Stimulated activated CD8-positive, alpha-beta memory T cell treated with anti-CD3 and anti-CD28 coated beads, Interleukin-12 subunit alpha, Interleukin-12 subunit beta, amount 100 ng/mL, for 1 hour (primary cell): ENCODE measurements around the gene ZNF133.
"Not testable (repeated sequence)": the region's sequence is repeated elsewhere in the genome, so short reads cannot be mapped to it uniquely, and the experiment has no call there.

Experiments
- DNase-seq: peaks from one replicate; pipeline ENCODE4 v3.0.0-alpha.2; 2020; ENCODE audit warnings: low read depth

The ZNF133 gene

DNA sequence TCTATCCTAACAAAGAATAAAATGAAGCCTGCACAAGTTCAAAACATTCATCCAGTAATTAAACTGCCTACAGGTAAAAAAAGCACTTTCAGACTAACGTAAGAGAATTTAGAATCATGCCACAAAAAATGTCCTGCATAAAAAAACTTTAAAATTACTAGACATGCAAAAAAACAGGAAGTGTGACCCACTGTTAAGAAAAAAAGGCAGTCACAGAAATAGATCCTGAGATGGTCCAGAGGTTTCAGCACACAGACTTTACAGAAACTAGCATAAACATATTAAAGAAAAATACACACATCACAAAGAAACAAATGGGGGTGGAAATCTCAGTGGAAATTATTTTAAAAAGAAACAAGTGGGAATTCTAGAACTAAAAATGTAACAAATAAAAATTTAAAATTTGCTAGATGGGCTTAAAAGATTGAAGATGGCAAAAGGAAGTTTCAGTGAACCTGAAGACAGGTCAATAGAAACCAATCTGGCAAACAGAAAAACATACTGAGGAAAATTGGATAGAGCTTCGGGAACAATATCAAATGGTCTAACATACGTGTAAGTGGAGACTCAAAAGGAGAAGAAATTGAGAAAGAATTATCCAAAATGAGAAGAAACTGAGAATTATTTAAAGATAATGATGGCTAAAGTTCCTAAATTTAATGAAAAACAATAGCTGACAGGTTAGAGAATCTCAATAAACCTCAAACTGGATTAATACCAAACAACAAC is 3.4 kb upstream of the ZNF133 start:
- no peak for DNase-seq

DNA sequence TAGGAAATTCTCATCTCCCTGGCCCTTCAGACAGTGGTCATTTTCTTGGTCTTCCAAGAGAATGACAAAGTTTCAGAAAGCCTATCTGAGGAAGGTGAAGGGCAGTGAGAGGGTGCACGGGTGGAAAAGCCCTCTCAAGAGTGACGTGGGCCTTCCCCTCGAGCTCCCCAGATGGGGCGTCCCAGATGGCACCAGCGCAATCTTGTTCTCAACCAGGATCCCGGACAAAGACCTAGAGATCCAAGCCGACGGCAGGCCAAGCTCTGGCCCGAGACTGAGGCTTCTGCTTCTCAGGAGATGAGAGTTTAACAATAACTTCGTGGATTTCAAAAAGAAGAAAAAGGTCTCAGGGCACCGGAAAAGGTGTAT is 797 bp upstream of the ZNF133 start:
- no peak for DNase-seq

DNA sequence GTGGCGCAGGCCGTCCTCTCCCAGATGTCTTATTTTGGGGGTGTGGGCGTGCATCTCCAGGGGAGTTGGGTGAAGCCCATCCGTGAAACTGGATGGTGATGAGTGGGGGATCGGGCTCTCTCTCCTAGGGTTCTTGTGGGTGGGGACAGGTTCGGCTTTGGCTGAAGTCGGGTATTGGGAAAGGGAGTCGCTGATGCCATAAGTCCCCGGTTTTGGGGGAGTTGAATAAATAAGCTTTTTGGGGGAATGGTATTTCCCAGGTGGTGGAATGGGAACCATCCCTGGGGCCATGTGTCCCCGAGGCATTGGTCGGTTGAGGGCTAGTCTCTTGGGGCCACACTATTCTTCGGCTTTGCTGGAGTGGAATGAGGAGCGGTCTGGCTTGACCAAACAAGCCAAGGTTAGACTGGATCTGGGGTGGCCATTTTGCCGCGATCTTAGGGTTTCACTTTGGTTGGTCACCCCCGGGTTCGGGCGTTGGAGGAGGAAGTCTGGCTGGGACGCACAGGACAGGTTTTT is 481 bp downstream of the ZNF133 start:
- DNase-seq: no peak

DNA sequence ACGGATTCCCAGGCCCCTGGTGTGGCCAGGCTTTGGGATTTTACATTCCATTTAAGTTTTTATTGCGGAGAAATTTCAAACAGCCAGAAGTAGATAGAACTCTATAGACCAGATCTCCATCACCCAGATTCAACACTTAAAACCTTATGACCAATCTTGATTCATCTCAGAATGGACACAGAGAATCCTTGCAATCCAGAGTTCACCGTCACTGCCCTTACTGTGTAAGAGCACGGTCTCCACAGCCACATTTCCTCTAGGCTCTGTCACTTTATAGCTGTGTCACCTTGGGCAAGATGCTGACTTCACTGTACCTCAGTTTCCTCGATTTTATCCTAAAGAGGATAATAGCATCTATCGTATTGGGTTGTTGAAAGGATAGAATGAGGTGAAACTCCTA is 979 bp downstream of the ZNF133 start:
- no peak for DNase-seq

DNA sequence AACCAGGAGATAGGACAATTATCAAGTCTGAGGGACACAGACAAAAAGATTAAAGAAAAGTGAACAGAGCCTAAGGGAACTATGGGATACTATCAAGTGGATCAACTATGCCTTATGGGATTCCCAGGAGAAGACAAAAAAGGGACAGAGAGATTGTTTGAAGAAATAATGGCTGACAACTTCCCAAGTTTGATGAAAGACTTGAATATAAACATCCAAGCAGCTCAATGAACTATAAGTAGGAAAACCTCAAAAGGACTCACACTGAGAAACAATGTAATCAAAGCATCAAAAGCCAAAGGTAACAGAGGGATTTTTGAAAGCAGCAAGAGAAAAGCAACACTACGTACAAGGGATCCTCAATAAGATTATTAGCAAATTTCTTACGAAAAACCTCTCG is 11.0 kb downstream of the ZNF133 start:
- no peak for DNase-seq

DNA sequence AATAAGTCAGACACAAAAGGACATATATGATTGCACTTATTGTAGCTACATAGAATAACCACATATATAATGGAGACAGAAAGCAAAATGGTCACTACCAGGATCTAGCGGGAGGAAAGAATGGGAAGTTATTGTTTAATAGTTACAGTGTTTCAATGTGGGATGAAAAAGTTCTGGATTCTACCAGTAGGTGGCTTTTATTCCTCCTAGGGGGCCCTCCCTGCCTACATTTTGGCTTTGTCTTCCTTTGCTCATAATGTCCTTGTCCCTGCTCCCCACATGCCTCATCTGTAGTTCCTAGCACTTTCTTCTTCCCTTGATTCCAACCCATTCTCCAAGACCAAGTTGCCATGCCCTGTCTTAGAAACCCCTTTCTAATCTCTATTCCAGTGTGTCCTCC is 16.3 kb downstream of the ZNF133 start:
- no peak for DNase-seq

DNA sequence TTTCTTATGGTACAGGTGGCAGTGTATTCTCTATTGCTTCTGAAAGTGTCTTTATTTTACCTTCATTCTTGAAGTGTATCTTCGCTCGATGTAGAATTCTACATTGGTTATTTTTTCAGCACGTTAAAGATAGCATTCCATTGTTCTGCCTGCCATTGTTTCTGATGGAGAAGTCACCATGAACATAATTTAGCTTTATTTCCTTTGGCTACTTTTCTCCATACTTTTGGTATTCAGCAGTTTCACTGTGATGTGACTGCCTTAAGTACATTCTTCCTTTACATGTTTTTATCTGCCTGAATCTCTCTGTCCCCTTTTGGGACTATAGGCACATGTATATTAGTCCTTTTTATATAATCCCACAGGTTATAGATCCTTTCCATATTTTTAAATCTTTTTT is 19.0 kb downstream of the ZNF133 start:
- DNase-seq: no peak

DNA sequence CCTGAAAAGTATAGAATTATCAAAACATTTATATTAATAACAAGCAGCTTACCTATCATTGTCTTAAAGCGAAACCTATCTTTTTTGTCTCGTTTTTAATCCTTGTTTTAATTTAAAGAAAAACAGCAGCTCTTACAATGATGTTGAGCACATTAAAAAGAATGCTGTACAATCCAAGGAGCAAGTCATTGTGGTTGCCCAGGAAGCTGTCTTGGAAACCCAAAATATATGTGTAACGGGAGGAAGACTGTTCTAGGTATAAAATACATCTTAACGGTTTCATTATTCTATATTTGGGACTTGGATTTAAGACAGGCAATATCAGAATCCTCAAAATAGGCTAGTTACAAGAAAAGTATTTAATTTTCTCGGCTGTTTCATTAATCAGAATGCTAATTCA is 21.7 kb downstream of the ZNF133 start:
- no peak for DNase-seq

DNA sequence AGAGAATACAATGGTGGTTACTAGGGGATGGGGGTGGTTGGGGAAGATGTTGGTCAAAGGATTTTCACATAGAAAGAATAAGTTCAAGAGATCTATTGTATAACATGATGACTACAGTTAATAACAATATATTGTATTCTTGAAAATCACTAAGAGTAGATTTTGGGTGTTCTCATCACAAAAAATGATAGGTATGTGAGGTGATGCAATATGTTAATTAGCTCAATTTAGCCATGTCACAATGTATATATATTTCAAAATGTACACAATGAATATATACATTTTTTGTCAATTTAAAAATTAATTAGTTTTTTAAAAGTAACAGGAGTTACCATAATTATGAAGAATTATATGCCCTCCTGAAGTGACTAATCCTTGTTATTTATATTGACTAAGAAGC is 22.3 kb downstream of the ZNF133 start:
- no peak for DNase-seq

DNA sequence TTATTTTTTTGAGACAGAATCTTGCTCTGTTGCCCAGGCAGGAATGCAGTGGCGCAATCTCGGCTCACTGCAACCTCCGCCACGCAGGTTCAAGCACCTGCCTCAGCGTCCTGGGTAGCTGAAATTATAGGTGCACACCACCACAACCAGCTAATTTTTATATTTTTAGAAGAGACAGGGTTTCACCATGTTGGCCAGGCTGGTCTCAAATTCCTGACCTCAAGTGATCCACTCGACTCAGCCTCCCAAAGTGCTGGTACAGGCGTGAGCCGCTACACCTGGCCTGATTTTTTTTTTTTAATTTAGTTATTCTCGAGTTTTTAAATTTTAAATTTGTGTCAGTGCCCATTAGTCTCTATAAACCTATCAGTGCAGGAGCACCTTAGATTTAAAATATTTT is 24.4 kb downstream of the ZNF133 start:
- DNase-seq: no peak

DNA sequence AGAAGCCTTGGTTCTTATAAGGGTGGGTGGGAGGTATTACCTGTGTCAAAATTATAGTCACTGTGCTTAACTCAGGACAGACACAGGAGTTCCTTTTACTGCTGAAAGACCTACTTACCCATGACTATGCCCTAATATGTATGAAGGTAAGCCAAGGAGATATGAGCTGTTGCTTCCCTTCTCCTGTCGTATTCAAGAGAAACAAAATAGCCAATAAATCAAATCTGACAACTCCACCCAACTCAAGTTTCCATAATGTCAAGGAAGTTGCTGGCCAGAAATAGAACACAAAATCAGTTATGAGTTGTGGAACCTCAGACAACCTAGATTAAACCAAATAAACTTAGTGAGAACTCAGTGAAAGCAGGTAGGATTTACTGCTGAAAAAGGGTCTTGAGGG is 25.1 kb downstream of the ZNF133 start:
- DNase-seq: no peak

DNA sequence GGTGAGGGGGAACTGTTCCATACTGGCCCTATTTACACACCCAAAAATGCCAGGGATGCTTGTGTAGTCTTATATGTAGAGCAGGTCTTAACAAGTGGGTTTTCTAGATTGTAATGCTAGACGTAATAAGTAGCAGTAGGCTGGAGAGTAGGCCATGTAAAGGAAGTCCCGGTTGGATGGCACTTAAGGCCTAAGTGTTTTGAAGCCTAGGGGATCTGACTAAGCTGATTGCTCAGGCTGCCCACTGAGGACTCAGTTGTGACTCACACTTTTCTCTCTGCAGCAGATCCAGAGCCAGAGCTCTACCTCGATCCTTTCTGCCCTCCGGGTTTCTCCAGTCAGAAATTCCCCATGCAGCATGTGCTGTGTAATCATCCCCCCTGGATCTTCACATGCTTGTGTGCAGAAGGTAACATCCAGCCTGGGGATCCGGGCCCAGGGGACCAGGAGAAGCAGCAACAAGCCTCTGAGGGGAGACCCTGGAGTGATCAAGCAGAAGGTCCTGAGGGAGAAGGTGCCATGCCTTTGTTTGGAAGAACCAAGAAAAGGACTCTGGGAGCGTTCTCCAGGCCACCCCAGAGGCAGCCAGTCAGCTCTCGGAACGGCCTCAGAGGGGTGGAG is 26.6 kb downstream of the ZNF133 start:
- DNase-seq: no peak

DNA sequence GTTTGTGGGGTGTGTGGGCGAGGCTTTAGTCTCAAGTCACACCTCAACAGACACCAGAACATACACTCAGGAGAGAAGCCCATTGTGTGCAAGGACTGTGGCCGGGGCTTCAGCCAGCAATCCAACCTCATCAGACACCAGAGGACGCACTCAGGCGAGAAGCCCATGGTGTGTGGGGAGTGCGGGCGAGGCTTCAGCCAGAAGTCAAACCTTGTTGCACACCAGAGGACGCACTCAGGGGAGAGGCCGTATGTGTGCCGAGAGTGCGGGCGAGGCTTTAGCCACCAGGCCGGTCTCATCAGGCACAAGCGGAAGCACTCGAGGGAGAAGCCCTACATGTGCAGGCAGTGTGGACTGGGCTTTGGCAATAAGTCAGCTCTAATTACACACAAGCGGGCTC is 27.8 kb downstream of the ZNF133 start:
- DNase-seq: no peak

DNA sequence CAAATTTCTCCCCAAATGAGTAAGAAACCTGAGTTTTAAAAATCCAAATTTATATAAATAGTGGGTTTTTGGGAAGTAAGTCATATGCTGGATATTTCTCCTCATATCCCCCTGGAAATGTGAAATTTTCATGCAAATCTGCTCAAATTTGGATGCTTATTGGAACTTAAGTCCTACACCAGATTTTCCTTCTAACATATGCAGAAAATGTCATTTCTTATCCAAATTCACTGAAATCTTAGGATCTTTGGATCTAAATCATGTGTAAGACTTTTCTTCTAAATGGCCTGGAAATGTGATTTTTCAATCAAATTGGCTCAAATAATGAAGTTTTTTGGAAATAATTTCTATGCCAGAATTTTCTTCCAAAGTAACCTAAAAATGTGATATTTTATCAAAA is 33.0 kb downstream of the ZNF133 start:
- DNase-seq: no peak

DNA sequence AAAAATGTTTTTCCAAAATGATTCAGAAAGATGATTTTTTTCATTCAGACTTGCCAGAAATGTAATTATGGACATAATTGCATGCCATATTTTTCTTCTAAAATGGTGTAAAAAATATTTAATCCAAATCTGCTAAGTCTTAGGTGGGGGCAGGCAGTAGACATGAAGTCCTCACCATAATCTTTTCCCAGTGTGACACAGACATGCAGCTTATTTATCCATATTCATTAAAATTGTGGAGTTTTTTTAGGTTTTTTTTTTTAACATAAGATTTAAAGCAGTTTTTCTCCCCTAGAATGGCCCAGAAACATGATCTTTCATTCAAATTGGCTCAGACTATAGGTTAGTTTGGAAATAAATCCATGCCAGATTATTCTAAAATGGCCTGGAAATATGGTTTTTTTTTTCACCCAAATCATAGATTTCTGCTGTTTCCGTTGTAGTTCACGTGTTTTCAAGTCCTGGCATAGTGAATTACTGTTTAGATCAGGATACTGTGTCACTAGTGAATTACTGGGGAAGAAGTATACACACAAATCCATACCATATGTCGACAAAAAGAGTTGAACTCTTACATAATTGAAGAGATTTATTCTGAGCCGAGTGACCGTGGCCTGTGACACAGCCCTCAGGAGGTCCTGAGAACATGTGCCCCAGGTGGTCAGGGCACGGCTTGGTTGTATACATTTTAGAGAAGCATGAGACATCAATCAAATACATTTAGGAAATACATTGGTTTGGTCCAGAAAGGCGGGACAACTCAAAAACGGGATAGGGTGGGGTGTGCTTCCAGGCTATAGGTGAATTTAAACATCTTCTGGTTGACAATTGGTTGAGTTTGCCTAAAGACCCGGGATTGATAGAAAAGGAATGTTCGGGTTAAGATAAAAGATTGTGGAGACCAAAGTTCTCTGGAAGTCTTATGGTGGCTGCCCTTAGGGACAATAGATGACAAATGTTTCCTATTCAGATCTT is 33.9 kb downstream of the ZNF133 start:
- DNase-seq: no peak

DNA sequence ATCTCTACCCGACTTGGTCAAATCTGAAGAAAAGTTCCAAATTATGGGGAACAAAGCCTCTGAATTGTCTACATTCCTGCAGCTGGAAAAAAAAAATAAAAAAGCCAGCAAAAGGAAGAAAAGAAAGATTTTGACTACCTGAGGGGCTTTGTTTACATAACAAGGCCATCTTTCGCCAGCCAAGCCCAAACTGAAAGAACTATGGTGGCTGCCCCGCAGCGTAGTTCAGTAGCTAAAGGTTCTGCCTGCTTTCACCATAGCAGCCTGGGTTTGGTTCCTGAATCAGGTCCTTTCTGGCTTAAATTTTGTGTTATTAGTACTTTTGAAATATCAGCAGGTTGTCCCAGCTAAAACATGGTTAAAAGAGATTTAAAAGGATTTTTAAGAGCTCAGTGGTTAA is 35.4 kb downstream of the ZNF133 start:
- no peak for DNase-seq

DNA sequence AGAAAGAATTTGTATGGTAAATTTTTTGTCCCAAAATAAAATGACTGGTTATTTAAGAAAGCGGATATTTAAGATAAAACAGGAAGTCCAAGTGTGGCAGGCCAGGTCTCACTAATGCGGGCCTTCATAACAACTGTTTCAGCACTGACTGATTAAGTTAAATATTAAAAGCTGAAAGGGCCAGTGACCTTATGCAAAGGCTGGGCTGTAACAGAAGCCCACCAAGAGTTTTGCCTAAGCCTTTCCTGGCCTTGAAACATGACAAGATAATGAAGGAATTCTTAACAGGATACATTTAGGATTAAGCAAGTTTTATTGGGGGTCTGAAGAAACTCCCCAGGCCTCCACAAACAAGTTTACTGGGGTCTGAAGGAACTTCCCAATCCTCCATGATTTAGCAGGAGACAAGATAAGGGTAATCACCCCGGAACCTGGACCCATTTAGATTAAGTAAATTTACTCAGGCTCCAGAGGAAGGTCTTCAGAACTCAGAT is 36.3 kb downstream of the ZNF133 start:
- DNase-seq: no peak

DNA sequence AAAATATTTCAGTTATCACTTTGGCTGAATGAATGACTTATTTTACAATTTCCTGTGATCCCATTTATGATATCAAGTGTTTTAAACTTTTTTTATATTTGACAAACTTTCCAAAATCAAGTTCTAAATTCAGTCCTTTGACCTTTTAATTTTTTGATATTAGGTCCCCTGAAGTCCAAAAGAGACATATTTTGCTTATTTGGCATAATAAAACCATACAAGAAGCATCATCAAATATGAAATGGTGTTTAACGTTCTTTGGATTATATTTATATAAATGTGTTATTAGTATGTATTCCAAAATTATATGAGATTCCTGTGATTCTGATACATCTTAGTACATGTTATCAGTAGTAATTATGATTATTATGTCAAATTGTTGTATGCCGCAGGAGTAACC is 38.7 kb downstream of the ZNF133 start:
- DNase-seq: no peak

DNA sequence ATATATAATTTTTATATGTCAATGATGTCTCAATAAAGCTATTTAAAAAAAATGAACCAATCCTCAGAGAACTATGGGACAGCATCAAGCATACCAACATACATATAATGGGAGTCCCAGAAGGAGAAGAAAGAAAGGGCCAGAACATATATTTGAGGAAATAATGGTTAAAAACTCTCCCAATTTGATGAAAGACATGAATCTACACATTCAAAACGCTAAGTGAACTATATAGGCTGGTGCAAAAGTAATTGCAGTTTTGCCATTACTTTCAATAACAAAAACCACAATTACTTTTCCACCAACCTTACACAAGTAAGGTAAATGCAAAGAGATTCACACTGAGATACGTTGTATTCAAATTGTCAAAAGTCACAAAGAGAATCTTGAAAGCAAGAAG is 43.4 kb downstream of the ZNF133 start:
- DNase-seq: no peak

DNA sequence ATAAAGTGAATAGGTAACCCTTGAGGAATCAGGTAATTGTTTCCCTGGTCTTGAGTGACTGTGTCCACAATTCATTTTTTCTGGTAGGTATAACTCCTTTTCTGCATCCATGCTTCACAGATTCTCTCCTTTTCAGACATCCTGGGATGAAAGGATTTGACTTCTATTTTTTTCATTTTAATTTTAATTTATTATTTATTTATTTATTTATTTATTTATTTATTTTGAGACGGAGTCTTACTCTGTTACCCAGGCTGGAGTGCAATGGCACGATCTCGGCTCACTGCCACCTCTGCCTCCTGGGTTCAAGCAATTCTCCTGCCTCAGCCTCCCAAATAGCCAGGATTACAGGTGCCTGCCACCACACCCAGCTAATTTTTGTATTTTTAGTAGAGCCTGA is 61.4 kb downstream of the ZNF133 start:
- not testable (repeated sequence) for DNase-seq

DNA sequence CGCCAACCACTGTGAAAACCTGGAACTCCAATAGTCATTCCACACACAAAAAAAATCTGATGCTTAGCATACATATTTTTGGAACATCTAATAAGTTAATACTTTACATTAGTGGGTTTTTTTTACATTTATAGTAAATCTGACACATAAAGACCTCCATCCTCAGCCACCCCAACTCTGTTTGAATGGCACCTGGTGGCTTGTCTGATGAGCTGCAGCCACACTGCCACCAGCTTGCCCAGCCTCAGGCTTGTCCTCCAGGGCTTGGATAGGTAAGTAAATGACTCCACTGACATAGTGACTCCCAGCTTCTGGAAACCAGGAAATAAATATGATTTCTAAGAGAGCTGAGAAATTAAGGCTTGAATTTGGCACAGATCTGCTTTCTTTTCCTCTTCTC is 71.5 kb downstream of the ZNF133 start:
- no peak for DNase-seq

DNA sequence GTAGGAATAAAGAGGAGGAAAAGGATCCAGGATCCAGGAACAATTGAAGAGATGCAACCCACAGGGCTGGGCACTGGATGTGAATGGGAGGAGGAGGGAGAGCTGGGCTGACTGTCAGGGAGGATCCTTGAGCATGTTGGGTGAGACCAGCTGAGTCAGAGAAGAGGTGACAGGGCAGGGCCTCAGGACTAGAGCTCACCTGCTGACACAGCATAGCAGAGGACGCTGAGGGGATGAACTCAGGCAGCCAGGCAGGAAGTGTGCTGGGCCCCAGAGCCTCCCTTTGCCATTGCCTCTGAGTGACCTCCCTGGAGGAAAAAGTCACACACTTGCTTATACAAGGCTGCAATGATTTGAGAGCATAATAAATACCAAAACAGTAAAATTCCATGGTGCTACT is 72.3 kb downstream of the ZNF133 start:
- no peak for DNase-seq

DNA sequence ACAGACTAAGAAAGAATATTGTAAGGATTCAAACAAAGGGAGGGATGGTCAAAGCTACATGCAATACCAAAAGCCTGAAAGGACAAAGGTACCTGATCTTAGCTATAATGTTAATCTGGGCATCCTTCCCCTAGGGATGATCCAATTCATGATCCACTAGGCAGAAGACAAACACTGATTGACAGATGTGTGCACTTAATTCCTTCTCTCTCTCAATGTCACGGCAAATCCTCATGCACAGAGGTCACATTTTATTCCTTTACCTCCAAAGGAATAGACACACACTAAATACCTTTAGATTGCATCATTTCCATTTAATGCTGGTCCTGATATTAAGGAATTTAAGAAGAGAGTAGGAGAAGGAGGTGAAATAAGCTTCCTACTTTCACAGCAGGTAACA is 73.4 kb downstream of the ZNF133 start:
- no peak for DNase-seq
